ENCODE results near the gene SPATS2L.

The SPATS2L gene

GRCh38 chr2:200425026-200425821 lies 118.7 kb downstream of the SPATS2L start:
- no peak overlapping the region for H3K9ac ChIP-seq (ENCODE audit: low read depth, low read length)
- H3K36me3 ChIP-seq (ENCODE audit: control insufficient read depth, insufficient read depth, low read length), result no peaks in the 10 kb centered on the region

GRCh38 chr2:200426754-200427153 lies 120.3 kb downstream of the SPATS2L start:
- no peak overlapping the region for H3K4me3 ChIP-seq (ENCODE audit: low read depth, low read length)
- no peaks in the 10 kb centered on the region for H3K4me1 ChIP-seq (ENCODE audit: control insufficient read depth, insufficient read depth, low read length)
- no peaks in the 10 kb centered on the region for H3K27me3 ChIP-seq (ENCODE audit: control insufficient read depth, insufficient read depth, low read length)
- no peaks in the 10 kb centered on the region for H3K9me3 ChIP-seq (ENCODE audit: control insufficient read depth, insufficient read depth, low read length)
- no peak overlapping the region for H3K9ac ChIP-seq (ENCODE audit: low read depth, low read length)
- no peaks in the 10 kb centered on the region for H3K36me3 ChIP-seq (ENCODE audit: control insufficient read depth, insufficient read depth, low read length)

More at GRCh38 chr2:200425026-200425821, 118.7 kb downstream of the SPATS2L start:
- no peaks in the 10 kb centered on the region for H3K9me3 ChIP-seq (ENCODE audit: control insufficient read depth, insufficient read depth, low read length)
- no peaks in the 10 kb centered on the region for H3K4me1 ChIP-seq (ENCODE audit: control insufficient read depth, insufficient read depth, low read length)
- H3K4me3 ChIP-seq (ENCODE audit: low read depth, low read length), result no peak overlapping the region
- H3K27me3 ChIP-seq (ENCODE audit: control insufficient read depth, insufficient read depth, low read length), result no peaks in the 10 kb centered on the region

- no peaks in the 10 kb centered on the region for H3K27me3 ChIP-seq (ENCODE audit: control insufficient read depth, insufficient read depth, low read length)
- H3K9me3 ChIP-seq (ENCODE audit: control insufficient read depth, insufficient read depth, low read length), result no peaks in the 10 kb centered on the region
- H3K4me1 ChIP-seq (ENCODE audit: control insufficient read depth, insufficient read depth, low read length), result no peaks in the 10 kb centered on the region
- no peak overlapping the region for H3K9ac ChIP-seq (ENCODE audit: low read depth, low read length)
- no peaks in the 10 kb centered on the region for H3K36me3 ChIP-seq (ENCODE audit: control insufficient read depth, insufficient read depth, low read length)
- H3K4me3 ChIP-seq (ENCODE audit: low read depth, low read length), result no peak overlapping the region
These were observed 122.6 kb downstream of the SPATS2L start for GRCh38 chr2:200428961-200429665.

- no peaks in the 10 kb centered on the region for H3K36me3 ChIP-seq (ENCODE audit: control insufficient read depth, insufficient read depth, low read length)
- no peaks in the 10 kb centered on the region for H3K27me3 ChIP-seq (ENCODE audit: control insufficient read depth, insufficient read depth, low read length)
These were observed 123.5 kb downstream of the SPATS2L start for GRCh38 chr2:200430017-200430416.

GRCh38 chr2:200431996-200432705 lies 125.7 kb downstream of the SPATS2L start:
- Histone ChIP-seq H3K4me1 (ENCODE audit: control insufficient read depth, insufficient read depth, low read length) (no peaks in the 10 kb centered on the region), H3K27me3 (ENCODE audit: control insufficient read depth, insufficient read depth, low read length) (no peaks in the 10 kb centered on the region), H3K9ac (ENCODE audit: low read depth, low read length) (no peak overlapping the region), H3K4me3 (ENCODE audit: low read depth, low read length) (no peak overlapping the region), H3K36me3 (ENCODE audit: control insufficient read depth, insufficient read depth, low read length) (no peaks in the 10 kb centered on the region), H3K9me3 (ENCODE audit: control insufficient read depth, insufficient read depth, low read length) (no peaks in the 10 kb centered on the region)

More at GRCh38 chr2:200430017-200430416, 123.5 kb downstream of the SPATS2L start:
- no peaks in the 10 kb centered on the region for H3K9me3 ChIP-seq (ENCODE audit: control insufficient read depth, insufficient read depth, low read length)
- no peak overlapping the region for H3K9ac ChIP-seq (ENCODE audit: low read depth, low read length)
- H3K4me3 ChIP-seq (ENCODE audit: low read depth, low read length), result no peak overlapping the region
- H3K4me1 ChIP-seq (ENCODE audit: control insufficient read depth, insufficient read depth, low read length), result no peaks in the 10 kb centered on the region

GRCh38 chr2:200435379-200435778 lies 128.9 kb downstream of the SPATS2L start:
- Histone ChIP-seq H3K4me3 (ENCODE audit: low read depth, low read length) (no peak overlapping the region), H3K9me3 (ENCODE audit: control insufficient read depth, insufficient read depth, low read length) (no peaks in the 10 kb centered on the region), H3K4me1 (ENCODE audit: control insufficient read depth, insufficient read depth, low read length) (no peaks in the 10 kb centered on the region), H3K9ac (ENCODE audit: low read depth, low read length) (no peak overlapping the region), H3K27me3 (ENCODE audit: control insufficient read depth, insufficient read depth, low read length) (no peaks in the 10 kb centered on the region), H3K36me3 (ENCODE audit: control insufficient read depth, insufficient read depth, low read length) (no peaks in the 10 kb centered on the region)

- Histone ChIP-seq H3K4me1 (ENCODE audit: control insufficient read depth, insufficient read depth, low read length) (no peaks in the 10 kb centered on the region), H3K4me3 (ENCODE audit: low read depth, low read length) (no peak overlapping the region), H3K9ac (ENCODE audit: low read depth, low read length) (no peak overlapping the region), H3K27me3 (ENCODE audit: control insufficient read depth, insufficient read depth, low read length) (no peaks in the 10 kb centered on the region), H3K9me3 (ENCODE audit: control insufficient read depth, insufficient read depth, low read length) (no peaks in the 10 kb centered on the region), H3K36me3 (ENCODE audit: control insufficient read depth, insufficient read depth, low read length) (no peaks in the 10 kb centered on the region)
These were observed 131.8 kb downstream of the SPATS2L start for GRCh38 chr2:200438251-200438650.

GRCh38 chr2:200438846-200439245 lies 132.4 kb downstream of the SPATS2L start:
- H3K27me3 ChIP-seq (ENCODE audit: control insufficient read depth, insufficient read depth, low read length), result no peaks in the 10 kb centered on the region
- H3K9me3 ChIP-seq (ENCODE audit: control insufficient read depth, insufficient read depth, low read length), result no peaks in the 10 kb centered on the region
- H3K4me3 ChIP-seq (ENCODE audit: low read depth, low read length), result no peak overlapping the region
- no peak overlapping the region for H3K9ac ChIP-seq (ENCODE audit: low read depth, low read length)
- H3K4me1 ChIP-seq (ENCODE audit: control insufficient read depth, insufficient read depth, low read length), result no peaks in the 10 kb centered on the region
- no peaks in the 10 kb centered on the region for H3K36me3 ChIP-seq (ENCODE audit: control insufficient read depth, insufficient read depth, low read length)

- Histone ChIP-seq H3K4me1 (ENCODE audit: control insufficient read depth, insufficient read depth, low read length) (no peaks in the 10 kb centered on the region), H3K27me3 (ENCODE audit: control insufficient read depth, insufficient read depth, low read length) (no peaks in the 10 kb centered on the region), H3K9ac (ENCODE audit: low read depth, low read length) (no peak overlapping the region), H3K36me3 (ENCODE audit: control insufficient read depth, insufficient read depth, low read length) (no peaks in the 10 kb centered on the region), H3K9me3 (ENCODE audit: control insufficient read depth, insufficient read depth, low read length) (no peaks in the 10 kb centered on the region), H3K4me3 (ENCODE audit: low read depth, low read length) (no peak overlapping the region)
These were observed 133.5 kb downstream of the SPATS2L start for GRCh38 chr2:200439981-200440380.

- Histone ChIP-seq H3K27me3 (ENCODE audit: control insufficient read depth, insufficient read depth, low read length) (no peaks in the 10 kb centered on the region), H3K4me3 (ENCODE audit: low read depth, low read length) (no peak overlapping the region), H3K36me3 (ENCODE audit: control insufficient read depth, insufficient read depth, low read length) (no peaks in the 10 kb centered on the region), H3K9ac (ENCODE audit: low read depth, low read length) (no peak overlapping the region), H3K4me1 (ENCODE audit: control insufficient read depth, insufficient read depth, low read length) (no peaks in the 10 kb centered on the region), H3K9me3 (ENCODE audit: control insufficient read depth, insufficient read depth, low read length) (no peaks in the 10 kb centered on the region)
These were observed 136.0 kb downstream of the SPATS2L start for GRCh38 chr2:200442471-200442870.

GRCh38 chr2:200443376-200443775 lies 136.9 kb downstream of the SPATS2L start:
- no peaks in the 10 kb centered on the region for H3K4me1 ChIP-seq (ENCODE audit: control insufficient read depth, insufficient read depth, low read length)
- no peaks in the 10 kb centered on the region for H3K27me3 ChIP-seq (ENCODE audit: control insufficient read depth, insufficient read depth, low read length)
- no peak overlapping the region for H3K9ac ChIP-seq (ENCODE audit: low read depth, low read length)
- no peak overlapping the region for H3K4me3 ChIP-seq (ENCODE audit: low read depth, low read length)
- no peaks in the 10 kb centered on the region for H3K36me3 ChIP-seq (ENCODE audit: control insufficient read depth, insufficient read depth, low read length)
- H3K9me3 ChIP-seq (ENCODE audit: control insufficient read depth, insufficient read depth, low read length), result no peaks in the 10 kb centered on the region
